Measurements from ENCODE around the gene KCNH8.
"Not testable (repeated sequence)": the region's sequence is repeated elsewhere in the genome, so short reads cannot be mapped to it uniquely, and the experiment has no call there.

The KCNH8 gene

GRCh38 chr3:19147905-19148767 is at the start of gene KCNH8:
Gene KCNH8, plus strand, starts transcription at chr3:19148510. Its CDS starts 210 bp downstream, at chr3:19148720.
- peak; percentile 4 for DNase-seq

GRCh38 chr3:19102654-19103290 is 45.5 kb upstream of the KCNH8 start:
- not testable (repeated sequence) for DNase-seq

DNA sequence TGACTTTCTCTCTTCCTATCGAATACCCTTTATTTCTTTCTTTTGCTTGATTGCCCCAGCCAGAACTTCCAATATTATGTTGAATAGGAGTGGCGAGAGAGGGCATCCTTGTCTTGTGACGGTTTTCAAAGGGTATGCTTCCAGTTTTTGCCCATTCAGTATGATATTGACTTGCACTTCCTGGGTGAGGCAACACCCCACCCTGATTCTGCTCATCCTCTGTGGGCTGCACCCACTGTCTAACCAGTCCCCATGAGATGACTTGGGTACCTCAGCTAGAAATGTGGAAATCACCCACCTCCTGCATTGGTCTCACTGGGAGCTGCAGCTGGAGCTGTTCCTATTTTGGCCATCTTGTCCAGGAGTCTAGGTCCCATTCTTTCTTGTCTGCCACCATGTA is 44.8 kb upstream of the KCNH8 start:
- DNase-seq, result no peak

- DNase-seq, result no peak
These were observed 43.9 kb upstream of the KCNH8 start for GRCh38 chr3:19104459-19104858.

DNA sequence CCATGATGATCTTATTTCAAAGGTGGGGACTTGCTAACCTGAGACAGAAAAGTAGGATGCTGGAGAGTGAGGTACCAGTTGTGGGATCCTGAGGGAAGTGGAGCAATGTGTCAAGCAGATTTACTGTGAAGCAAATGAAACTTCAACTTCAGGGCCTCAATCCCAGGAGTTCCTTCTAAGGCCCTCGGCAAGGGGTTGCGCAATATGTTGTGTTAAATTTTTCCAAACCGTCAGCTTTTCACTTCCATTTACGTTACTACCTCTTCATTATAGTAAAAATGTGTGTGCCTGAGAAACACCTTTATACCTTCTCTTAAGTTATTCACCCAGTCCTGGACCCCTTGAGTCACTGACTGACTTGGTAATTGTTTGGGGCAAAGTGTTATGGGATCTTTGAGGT is 42.5 kb upstream of the KCNH8 start:
- DNase-seq, result no peak

DNA sequence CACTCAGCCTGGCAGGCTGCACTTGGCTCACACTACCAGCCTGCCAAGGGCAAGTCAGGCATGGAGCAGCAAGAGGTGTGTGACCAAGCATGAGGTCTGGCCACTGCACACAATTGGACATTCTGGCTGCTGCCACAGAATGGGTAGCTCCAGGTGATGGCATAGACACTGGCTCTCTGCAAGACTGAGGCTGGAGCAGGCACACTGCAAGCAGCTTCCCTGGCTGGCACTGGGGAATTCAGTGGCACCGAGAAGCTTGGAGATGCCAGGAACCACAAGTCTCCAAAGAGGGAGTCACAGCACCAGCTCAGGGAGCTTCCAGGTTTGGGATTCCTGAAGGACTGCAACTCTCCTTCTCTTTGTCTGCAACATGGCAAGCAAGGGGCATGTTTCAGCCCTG is 42.0 kb upstream of the KCNH8 start:
- DNase-seq, result no peak

- DNase-seq, result no peak
These were observed 40.6 kb upstream of the KCNH8 start for GRCh38 chr3:19107719-19108118.

DNA sequence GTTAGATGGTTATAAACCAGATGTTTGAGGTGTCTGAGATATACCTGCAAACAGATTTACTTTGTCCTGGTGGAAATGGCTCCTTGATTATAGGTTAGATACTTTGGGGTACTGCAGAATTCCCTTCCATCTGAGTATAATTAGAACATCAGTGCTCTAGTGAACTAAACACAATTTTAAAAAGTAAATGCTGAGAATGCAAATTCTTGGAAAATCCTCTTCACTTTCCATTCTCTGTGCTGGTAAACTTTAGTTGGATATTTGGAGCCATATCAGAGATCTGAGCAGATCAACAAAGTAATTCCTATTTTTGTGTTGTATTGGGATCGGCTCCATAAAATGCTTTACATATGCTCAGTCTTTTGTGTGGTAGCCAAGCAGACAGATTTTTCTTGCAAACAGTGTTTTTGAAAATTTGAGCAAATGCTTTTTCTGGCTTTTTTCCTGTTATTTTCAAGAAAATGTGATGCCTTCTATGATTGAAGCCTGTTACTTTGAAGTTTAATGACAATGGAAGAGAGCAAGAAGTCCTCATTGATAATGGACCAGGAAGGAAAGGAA is 37.9 kb upstream of the KCNH8 start:
- DNase-seq, result no peak

DNA sequence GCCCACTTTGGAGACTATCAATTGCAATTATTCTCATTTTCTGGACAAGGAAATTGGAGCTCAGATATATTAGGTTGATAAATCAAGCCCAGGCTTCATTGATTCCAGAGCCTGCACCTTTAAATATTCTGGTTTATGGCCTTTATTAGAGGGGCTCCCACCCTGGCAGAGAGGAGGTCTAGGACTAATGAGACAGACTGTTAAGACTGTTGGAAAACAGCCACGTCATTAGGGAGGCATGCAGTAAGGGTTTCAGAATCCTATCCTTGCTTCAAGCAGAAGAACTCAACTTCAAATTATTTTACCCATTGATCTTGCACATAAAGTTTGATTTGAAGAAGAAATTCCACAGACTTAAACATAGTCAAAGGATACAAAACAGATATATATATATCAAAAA is 33.8 kb upstream of the KCNH8 start:
- DNase-seq, result no peak

- no peak for DNase-seq
These were observed 32.1 kb upstream of the KCNH8 start for GRCh38 chr3:19116239-19116638.

GRCh38 chr3:19124752-19125151 is 23.6 kb upstream of the KCNH8 start:
- no peak for DNase-seq

- DNase-seq, result no peak
These were observed 8.4 kb upstream of the KCNH8 start for GRCh38 chr3:19139863-19140262.

DNA sequence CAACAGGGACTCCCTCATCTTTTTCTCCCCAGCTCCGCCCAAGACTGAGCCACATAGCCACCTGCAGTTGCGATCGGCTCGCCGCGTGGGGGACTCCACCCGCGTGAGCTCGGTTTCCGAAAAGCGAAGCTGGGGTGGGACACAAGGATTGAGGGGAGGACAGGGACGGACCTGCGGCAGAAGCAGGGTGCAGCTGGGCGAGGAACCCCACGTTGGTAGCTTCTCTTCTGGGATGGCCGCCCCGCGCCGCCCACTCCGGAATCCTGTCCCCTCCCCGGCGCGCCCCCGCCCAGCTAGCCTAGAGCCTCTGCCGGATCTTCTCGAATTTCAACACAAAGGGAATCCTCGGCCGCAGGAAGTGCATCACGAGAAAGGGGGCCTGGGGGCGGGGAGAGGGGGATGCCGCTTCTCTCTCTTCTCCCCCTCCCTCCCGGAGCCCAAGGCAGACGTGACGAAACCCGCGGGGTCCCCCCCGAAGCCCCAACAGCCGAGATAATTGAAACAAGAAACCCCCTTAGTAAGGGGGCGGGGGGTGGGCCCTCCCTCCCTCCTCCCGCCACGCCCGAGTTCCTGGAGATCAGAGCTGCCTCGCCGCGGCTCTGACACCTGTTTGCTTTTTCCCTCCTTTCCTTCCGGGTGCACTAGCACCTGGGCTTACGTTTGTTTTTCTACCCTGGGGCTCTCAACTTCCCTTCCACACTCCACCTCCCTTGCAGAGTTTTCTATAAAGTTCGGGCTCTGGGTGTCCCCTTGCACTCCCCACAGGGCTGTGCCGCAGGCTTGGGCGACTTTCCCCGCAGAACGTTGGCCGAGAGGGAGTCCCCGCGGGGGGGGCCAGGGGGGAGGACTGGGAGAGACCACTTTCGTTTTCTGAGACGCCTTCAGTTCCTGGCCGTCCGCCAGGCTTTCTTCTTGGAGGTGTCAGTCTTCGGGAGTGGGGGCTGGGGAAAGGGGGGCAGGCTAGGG is 1.3 kb upstream of the KCNH8 start:
- peak; percentile 50 for DNase-seq

- DNase-seq, result no peak
These were observed 420 bp downstream of the KCNH8 start for GRCh38 chr3:19148768-19149091.

GRCh38 chr3:19149368-19149767 is 1.1 kb downstream of the KCNH8 start:
- DNase-seq, result no peak

GRCh38 chr3:19151171-19151570 is 2.9 kb downstream of the KCNH8 start:
- no peak for DNase-seq

DNA sequence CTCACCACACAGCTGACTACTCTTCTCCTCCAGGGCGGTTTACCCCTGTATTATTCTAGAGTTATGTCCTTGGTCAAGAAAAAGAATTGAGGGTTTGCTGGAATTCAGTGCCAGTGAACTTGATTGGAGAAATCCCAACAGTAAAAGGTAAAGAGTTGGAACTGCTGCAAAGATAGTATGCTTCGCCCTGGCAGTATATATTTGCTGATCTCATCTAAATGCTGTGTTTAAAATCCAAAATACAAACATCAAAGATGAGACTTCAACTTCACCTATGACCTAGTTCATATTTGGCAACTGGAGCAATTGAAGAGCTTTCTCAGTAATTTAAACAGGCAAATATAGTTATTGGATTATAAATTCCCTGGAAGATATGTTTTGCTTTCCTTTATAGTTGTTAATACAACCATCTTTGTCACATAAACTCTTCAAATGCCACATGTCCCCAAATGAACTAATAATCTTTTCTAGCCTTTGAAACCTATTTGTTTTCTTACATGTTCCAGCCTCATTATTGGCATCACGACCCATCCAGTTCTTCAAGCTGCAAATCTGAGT is 6.5 kb downstream of the KCNH8 start:
- DNase-seq, result no peak

- no peak for DNase-seq
These were observed 7.1 kb downstream of the KCNH8 start for GRCh38 chr3:19155375-19155774.

- DNase-seq, result no peak
These were observed 11.8 kb downstream of the KCNH8 start for GRCh38 chr3:19159966-19160635.

DNA sequence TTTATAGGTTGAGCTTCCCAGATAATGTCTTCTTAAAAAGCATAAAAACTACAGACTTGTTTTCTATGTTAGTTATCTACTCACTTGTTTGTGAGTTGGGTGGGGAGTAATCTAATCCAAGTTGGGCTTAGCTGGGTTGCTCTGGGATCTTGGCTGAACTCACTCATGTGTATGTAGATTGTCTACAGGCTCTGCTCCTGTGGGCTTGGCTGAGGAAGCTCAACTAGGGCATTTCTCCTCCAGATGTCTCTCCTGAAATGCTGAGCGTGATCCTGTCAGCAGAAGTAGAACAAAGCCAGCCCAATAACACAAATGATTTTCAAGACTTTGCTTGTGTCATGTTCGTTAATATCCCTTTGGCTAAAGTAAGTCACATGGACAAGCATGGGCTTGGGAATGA is 17.3 kb downstream of the KCNH8 start:
- no peak for DNase-seq

- no peak for DNase-seq
These were observed 23.5 kb downstream of the KCNH8 start for GRCh38 chr3:19171794-19172193.

DNA sequence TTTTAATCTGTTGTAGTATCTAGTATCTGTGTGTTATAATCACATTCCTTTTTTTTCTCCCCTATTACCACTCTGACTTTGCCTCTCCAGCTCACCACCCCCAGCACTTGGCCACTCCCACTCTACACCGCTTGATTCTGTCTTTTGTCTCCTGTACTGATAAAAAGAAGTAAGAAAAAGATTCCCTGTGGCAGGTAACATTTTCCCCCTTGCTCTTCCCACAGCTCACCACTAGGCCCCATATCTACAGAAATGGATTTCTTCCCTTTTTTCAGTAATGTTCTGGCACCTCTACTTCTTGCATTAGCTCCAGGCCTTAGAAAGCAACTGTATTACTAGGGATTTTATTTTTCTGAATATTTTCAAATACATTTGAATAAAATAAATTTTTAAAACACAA is 25.6 kb downstream of the KCNH8 start:
- no peak for DNase-seq
